H1 (cell line): ENCODE results near the gene RRBP1. TPM values are rescaled to one million over a fixed set of nuclear protein-coding genes. Genes with fewer than 3 reads are reported as not detected.

ENCODE experiments used
- MAFK ChIP-seq: IDR thresholded peaks from 2 replicates; pipeline ENCODE4 v1.6.1; 2012; ENCODE audit warnings: low read depth, mild to moderate bottlenecking, improper control_type of control experiment, low read length
- POLR2A ChIP-seq, 2 experiments: IDR thresholded peaks; 1 replicate in 1 of 2; 2 replicates in 1 of 2; pipeline ENCODE4 v1.6.1; 2011; ENCODE audit warnings: low read depth in 2 of 2, low read length in 2 of 2, mild to moderate bottlenecking in 2 of 2; ENCODE audit errors: control extremely low read depth in 1 of 2
- RXRA ChIP-seq: IDR thresholded peaks from 2 replicates; pipeline ENCODE4 v1.6.1; 2011; ENCODE audit warnings: low read depth, mild to moderate bottlenecking, low read length, moderate library complexity; ENCODE audit not compliant: insufficient read depth
- TAF1 ChIP-seq: IDR thresholded peaks from 2 replicates; pipeline ENCODE4 v1.6.1; 2011; ENCODE audit warnings: mild to moderate bottlenecking, low read depth, low read length
- polyA plus RNA-seq, 7 experiments: library from polyadenylated mRNA; depleted of rRNA in 3 of 7; stranded (reverse) in 5 of 7; unstranded in 2 of 7; fragments of >200 nt in 5 of 7; fragments of 200-250 nt in 2 of 7; gene quantifications; 1 replicate in 5 of 7; 2 replicates in 1 of 7; 4 replicates in 1 of 7; pipeline versions ENCODE4 v1.2.1 to v1.2.3, GENCODE V29; 2011 to 2013; ENCODE audit warnings: missing spikeins in 2 of 7, mixed read lengths in 2 of 7
- total RNA-seq: library from RNA; stranded (reverse); fragmentation: NEBNext Ultra II Directional; extraction: Animal tissue kit (Norgen Biotek cat#: 25700); gene quantifications from 2 replicates; pipeline ENCODE4 v1.2.1, GENCODE V29; 2021

RRBP1 gene
- total and polyA plus RNA-seq, 2 of the 8 experiments (the other 6 are each of a cell fraction or from before 2014, with no cell fraction given), result 15.9 to 157 TPM

GRCh38 chr20:17613328-17614175, 68.5 kb downstream of the RRBP1 start (continued):
- TF ChIP-seq RXRA (no peak), MAFK (no peak), POLR2A (IDR thresholded peaks at IDR 0.05; ENCODE audit: control extremely low read depth in 1 of 2, low read depth in 2 of 2, low read length in 2 of 2) (no peak), TAF1 (no peak)
